SKM-1 (cell line): ENCODE results near the gene CCNG1.

Experiments
- DNase-seq: peaks from one replicate; lab custom pipeline; 2025; ENCODE audit not compliant: unreplicated experiment; lab: John Stamatoyannopoulos, UW

The CCNG1 gene

GRCh38 chr5:163489055-163489744 lies 51.8 kb downstream of the CCNG1 start:
- DNase-seq, result no peak

DNA sequence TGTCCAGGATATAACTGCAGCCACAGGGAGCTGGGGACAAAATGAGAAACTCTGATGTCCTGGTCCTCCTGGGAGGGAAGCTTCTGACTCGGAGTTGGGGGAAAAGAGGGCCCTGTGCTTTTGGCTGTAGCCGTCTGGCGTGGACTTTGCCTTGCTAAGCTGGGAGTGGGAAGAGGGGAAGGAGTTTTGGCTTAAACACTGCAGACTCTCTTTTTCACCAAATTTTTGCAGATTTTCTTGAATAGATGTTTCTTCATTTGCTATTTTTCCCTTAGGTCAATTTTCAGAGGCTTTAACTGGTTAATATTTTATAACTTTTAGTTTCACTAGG lies 52.3 kb downstream of the CCNG1 start:
- DNase-seq, result no peak
